Mucosa of rectum (tissue), 2 donors: ENCODE results near the gene MNX1.

ENCODE experiments used
- H3K27ac ChIP-seq, 2 donors: one replicate each; pipeline ENCODE4 v1.7.0; 2013; ENCODE audit warnings: inconsistent platforms in 2 of 2, low read depth in 2 of 2, low read length in 2 of 2
- H3K27me3 ChIP-seq, 2 donors: one replicate each; pipeline ENCODE4 v1.7.0; 2013; ENCODE audit warnings: low read length in 2 of 2; ENCODE audit not compliant: control insufficient read depth in 2 of 2, insufficient read depth in 2 of 2
- H3K36me3 ChIP-seq, 2 donors: one replicate each; pipeline ENCODE4 v1.7.0; 2013; ENCODE audit warnings: low read length in 2 of 2; ENCODE audit not compliant: control insufficient read depth in 2 of 2, insufficient read depth in 2 of 2
- H3K4me1 ChIP-seq, 2 donors: one replicate each; pipeline ENCODE4 v1.7.0; 2013; ENCODE audit warnings: low read length in 2 of 2, mild to moderate bottlenecking in 1 of 2; ENCODE audit not compliant: control insufficient read depth in 2 of 2, insufficient read depth in 2 of 2
- H3K4me3 ChIP-seq, 2 donors: one replicate each; pipeline ENCODE4 v1.7.0; 2013; ENCODE audit warnings: low read length in 2 of 2
- H3K9ac ChIP-seq, 2 donors: one replicate each; pipeline ENCODE4 v1.7.0; 2013; ENCODE audit warnings: low read length in 2 of 2, low read depth in 1 of 2, mild to moderate bottlenecking in 1 of 2
- H3K9me3 ChIP-seq, 2 donors: one replicate each; pipeline ENCODE4 v1.7.0; 2013; ENCODE audit warnings: low read length in 2 of 2; ENCODE audit not compliant: control insufficient read depth in 2 of 2
- donor health status: healthy.
- donor health status: Normal muscosa, but diverticular disease.

MNX1 gene

GRCh38 chr7:157009170-157009777 lies 1.2 kb downstream of the MNX1 start:
- H3K4me1 ChIP-seq = peaks cover 37 to 48% of the 10 kb centered on the region in 2 donors
- peak overlapping the region; percentile 74 to 84 for H3K4me3 ChIP-seq
- no peaks in the 10 kb centered on the region for H3K9me3 ChIP-seq
- no peaks in the 10 kb centered on the region for H3K36me3 ChIP-seq
- peak overlapping the region; percentile 75 to 96 for H3K9ac ChIP-seq
- H3K27me3 ChIP-seq = peaks cover 14 to 18% of the 10 kb centered on the region in 2 donors
- H3K27ac ChIP-seq = peak overlapping the region; percentile 86 to 89

- H3K9ac ChIP-seq = peak overlapping the region; percentile 75 to 96
- H3K9me3 ChIP-seq = no peaks in the 10 kb centered on the region
- peak overlapping the region; percentile 86 to 89 for H3K27ac ChIP-seq
- peaks cover 38 to 46% of the 10 kb centered on the region in 2 donors for H3K4me1 ChIP-seq
- peaks cover 14 to 16% of the 10 kb centered on the region in 2 donors for H3K27me3 ChIP-seq
- H3K4me3 ChIP-seq = peak overlapping the region; percentile 74 to 84
- H3K36me3 ChIP-seq = no peaks in the 10 kb centered on the region
These were observed 2.0 kb downstream of the MNX1 start for GRCh38 chr7:157008206-157009169.

GRCh38 chr7:157007470-157008066 lies 2.9 kb downstream of the MNX1 start:
- H3K4me3 ChIP-seq = peak overlapping the region; percentile 74 to 84
- H3K9ac ChIP-seq = peak overlapping the region; percentile 75 to 96
- H3K36me3 ChIP-seq = no peaks in the 10 kb centered on the region
- H3K27me3 ChIP-seq = peaks cover 9 to 10% of the 10 kb centered on the region in 2 donors
- H3K4me1 ChIP-seq = peaks cover 41 to 45% of the 10 kb centered on the region in 2 donors
- H3K27ac ChIP-seq = peak overlapping the region; percentile 86 to 89
- H3K9me3 ChIP-seq = no peaks in the 10 kb centered on the region

- peak overlapping the region; percentile 65 to 96 for H3K9ac ChIP-seq
- peak overlapping the region; percentile 51 to 56 for H3K4me3 ChIP-seq
- peak overlapping the region; percentile 86 to 89 for H3K27ac ChIP-seq
- peaks cover 9 to 10% of the 10 kb centered on the region in 2 donors for H3K27me3 ChIP-seq
- no peaks in the 10 kb centered on the region for H3K36me3 ChIP-seq
- H3K4me1 ChIP-seq = peaks cover 41 to 45% of the 10 kb centered on the region in 2 donors
- no peaks in the 10 kb centered on the region for H3K9me3 ChIP-seq
These were observed 3.5 kb downstream of the MNX1 start for GRCh38 chr7:157006829-157007469.

GRCh38 chr7:157006205-157006747 lies 4.2 kb downstream of the MNX1 start:
- peak overlapping the region; percentile 41 to 51 for H3K4me3 ChIP-seq
- H3K27ac ChIP-seq = peak overlapping the region; percentile 86 to 89
- H3K36me3 ChIP-seq = no peaks in the 10 kb centered on the region
- peaks cover 9 to 10% of the 10 kb centered on the region in 2 donors for H3K27me3 ChIP-seq
- H3K9me3 ChIP-seq = no peaks in the 10 kb centered on the region
- peak overlapping the region; percentile 24 to 96 for H3K9ac ChIP-seq
- peaks cover 36 to 41% of the 10 kb centered on the region in 2 donors for H3K4me1 ChIP-seq

- H3K36me3 ChIP-seq = no peaks in the 10 kb centered on the region
- peaks cover 7 to 9% of the 10 kb centered on the region in 2 donors for H3K27me3 ChIP-seq
- H3K4me3 ChIP-seq = no peak overlapping the region
These were observed 4.8 kb downstream of the MNX1 start for GRCh38 chr7:157005456-157006204.

GRCh38 chr7:157004521-157005455 lies 5.7 kb downstream of the MNX1 start:
- Histone ChIP-seq H3K36me3 (no peaks in the 10 kb centered on the region), H3K9ac (no peak overlapping the region), H3K27ac (peak overlapping the region in 1 of 2 donors; percentile 70), H3K27me3 (peaks cover 7 to 9% of the 10 kb centered on the region in 2 donors), H3K4me1 (peaks cover 37 to 43% of the 10 kb centered on the region in 2 donors), H3K4me3 (peak overlapping the region in 1 of 2 donors; percentile 15), H3K9me3 (no peaks in the 10 kb centered on the region)

More at GRCh38 chr7:157005456-157006204, 4.8 kb downstream of the MNX1 start:
- Histone ChIP-seq H3K4me1 (peaks cover 35 to 41% of the 10 kb centered on the region in 2 donors), H3K9ac (no peak overlapping the region), H3K9me3 (no peaks in the 10 kb centered on the region), H3K27ac (peak overlapping the region in 1 of 2 donors; percentile 89)

GRCh38 chr7:157003756-157004520 lies 6.5 kb downstream of the MNX1 start:
- Histone ChIP-seq H3K9me3 (no peaks in the 10 kb centered on the region), H3K36me3 (no peaks in the 10 kb centered on the region), H3K4me1 (peaks cover 40 to 41% of the 10 kb centered on the region in 2 donors), H3K9ac (peak overlapping the region in 1 of 2 donors; percentile 38), H3K4me3 (peak overlapping the region in 1 of 2 donors; percentile 15), H3K27me3 (peaks cover 6 to 7% of the 10 kb centered on the region in 2 donors), H3K27ac (peak overlapping the region; percentile 70 to 76)
